ENCODE measurements around the gene SCAF11.

- TF ChIP-seq SUZ12 (IDR thresholded peaks at IDR 0.05; ENCODE audit: extremely low read depth, insufficient read depth, insufficient read length) (no peak), YY1 (IDR thresholded peaks at IDR 0.05; ENCODE audit: insufficient read depth, insufficient read length) (no peak), ZNF274 (IDR thresholded peaks at IDR 0.05; ENCODE audit: low read depth, low read length) (no peak)
Measured at GRCh38 chr12:45933504-45933903, 56.9 kb downstream of the SCAF11 start.
